ENCODE results near the gene SCAMP4.

SCAMP4 gene, protein sequence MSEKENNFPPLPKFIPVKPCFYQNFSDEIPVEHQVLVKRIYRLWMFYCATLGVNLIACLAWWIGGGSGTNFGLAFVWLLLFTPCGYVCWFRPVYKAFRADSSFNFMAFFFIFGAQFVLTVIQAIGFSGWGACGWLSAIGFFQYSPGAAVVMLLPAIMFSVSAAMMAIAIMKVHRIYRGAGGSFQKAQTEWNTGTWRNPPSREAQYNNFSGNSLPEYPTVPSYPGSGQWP

DNA sequence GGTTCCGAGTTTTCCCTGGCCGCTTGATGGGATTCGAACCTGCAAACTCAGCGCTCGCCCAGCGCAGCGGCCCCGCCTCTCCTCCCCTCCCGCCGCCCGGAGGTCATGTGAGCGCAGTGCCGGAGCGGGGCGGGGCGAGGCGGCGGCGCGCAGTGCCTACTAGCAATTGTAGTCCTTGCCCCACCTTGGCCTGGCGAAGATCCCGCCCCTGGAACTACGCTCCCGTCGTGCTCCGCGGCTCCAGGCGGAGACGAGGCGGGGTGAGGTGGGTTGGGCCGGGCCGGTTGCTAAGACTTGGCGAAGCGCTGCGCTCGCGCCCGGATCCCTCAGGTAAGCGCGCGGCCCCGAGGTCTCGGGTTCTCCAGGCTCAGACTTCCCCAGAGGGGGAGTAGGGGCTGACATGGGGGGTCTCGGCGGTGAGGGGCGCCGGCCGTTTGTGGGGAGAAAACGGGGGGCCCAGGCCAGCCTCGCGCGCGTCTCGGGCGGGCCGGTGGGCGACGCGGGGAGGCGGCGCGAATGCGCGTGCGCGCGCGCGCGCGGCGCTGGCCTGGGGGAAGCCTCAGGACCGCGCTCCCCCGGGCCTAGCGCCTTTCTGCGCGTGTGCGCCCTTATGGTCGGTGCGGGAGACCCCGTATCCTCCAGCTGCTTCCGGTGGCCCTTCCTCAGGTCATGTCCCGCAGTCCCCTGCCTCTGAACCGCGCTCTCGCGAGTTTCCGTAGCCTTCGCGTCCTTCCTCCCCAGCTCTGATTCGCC lies at the start of gene SCAMP4, which contains the start of gene ADAT3:
Gene SCAMP4, plus strand, starts transcription at position 290 of the 753 bp plus-strand sequence. CDS start 9,621 bp downstream, outside the sequence.
Gene ADAT3, plus strand, starts transcription at position 290 of the 753 bp plus-strand sequence. CDS start 6,649 bp downstream, outside the sequence.
- H3K4me3 ChIP-seq (ENCODE audit: low read depth, low read length), result peak within 1 kb of the TSS; percentile 72
- in situ Hi-C loops (cut with HindIII; ENCODE audit: low pct_ligation_motif_present, low sequenced_read_pairs), result no loop called here
- H3K36me3 ChIP-seq (replicated peaks), result no peaks in the 10 kb centered on the region
- H3K27ac ChIP-seq, result peak within 1 kb of the TSS; percentile 64
- TF ChIP-seq, protein P1, sequence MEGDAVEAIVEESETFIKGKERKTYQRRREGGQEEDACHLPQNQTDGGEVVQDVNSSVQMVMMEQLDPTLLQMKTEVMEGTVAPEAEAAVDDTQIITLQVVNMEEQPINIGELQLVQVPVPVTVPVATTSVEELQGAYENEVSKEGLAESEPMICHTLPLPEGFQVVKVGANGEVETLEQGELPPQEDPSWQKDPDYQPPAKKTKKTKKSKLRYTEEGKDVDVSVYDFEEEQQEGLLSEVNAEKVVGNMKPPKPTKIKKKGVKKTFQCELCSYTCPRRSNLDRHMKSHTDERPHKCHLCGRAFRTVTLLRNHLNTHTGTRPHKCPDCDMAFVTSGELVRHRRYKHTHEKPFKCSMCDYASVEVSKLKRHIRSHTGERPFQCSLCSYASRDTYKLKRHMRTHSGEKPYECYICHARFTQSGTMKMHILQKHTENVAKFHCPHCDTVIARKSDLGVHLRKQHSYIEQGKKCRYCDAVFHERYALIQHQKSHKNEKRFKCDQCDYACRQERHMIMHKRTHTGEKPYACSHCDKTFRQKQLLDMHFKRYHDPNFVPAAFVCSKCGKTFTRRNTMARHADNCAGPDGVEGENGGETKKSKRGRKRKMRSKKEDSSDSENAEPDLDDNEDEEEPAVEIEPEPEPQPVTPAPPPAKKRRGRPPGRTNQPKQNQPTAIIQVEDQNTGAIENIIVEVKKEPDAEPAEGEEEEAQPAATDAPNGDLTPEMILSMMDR (IDR thresholded peaks at IDR 0.05; ENCODE audit: low read depth, low read length, missing control alignments), result no peak
- no peaks in the 10 kb centered on the region for H3K27me3 ChIP-seq (replicated peaks)
- DNase-seq, result peak; percentile 98

DNA sequence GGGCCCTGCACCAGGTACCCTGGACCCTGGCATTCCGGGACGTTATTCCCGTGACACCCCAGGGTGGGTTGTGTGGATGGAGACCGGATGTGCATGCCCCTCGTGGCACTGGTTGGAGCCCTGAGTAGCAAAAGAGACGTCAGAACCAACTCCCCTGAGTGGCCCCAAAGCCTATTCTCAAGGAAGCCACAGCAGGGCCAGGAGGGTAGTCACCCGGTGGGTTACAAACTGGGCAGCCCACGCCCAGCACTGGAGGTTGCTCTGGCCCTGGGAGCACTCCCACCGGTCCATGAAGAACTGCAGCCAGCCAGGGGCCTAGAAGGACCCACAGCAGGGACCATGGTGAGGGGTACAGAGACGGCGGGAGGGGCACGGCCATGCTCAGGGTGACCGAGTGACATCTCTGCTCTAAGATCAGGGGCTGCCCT lies 49.4 kb upstream of the SCAMP4 start:
- peak overlapping the region; percentile 39 for H3K4me3 ChIP-seq (ENCODE audit: low read depth, low read length)

DNA sequence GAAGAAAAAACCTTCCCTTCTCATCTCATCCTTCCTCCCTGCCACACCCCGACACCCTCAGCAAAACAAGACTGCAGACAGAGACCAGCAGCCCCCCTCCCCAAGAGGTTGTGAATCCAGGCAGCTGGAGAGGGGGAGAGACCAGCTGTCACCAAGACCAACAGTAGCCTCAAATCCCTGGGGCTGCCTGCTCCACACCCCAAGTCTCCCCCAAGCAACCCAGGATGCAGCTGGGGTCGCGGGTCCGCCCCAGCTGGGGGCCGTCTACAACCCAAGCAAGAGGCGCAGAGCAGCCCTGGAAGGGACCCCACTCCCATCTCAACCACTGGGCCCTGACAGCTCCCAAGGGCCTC lies 48.9 kb upstream of the SCAMP4 start:
- Histone ChIP-seq H3K36me3 (replicated peaks) (peaks cover 3% of the 10 kb centered on the region), H3K27me3 (replicated peaks) (no peaks in the 10 kb centered on the region), H3K4me3 (ENCODE audit: low read depth, low read length) (peak overlapping the region; percentile 32), H3K27ac (peak overlapping the region; percentile 19)
- DNase-seq, result no peak
- in situ Hi-C loops (cut with HindIII; ENCODE audit: low pct_ligation_motif_present, low sequenced_read_pairs), result no loop called here
- TF ChIP-seq, protein P1 (IDR thresholded peaks at IDR 0.05; ENCODE audit: low read depth, low read length, missing control alignments), result no peak

More for the DNA sequence above, 49.4 kb upstream of the SCAMP4 start:
- H3K27ac ChIP-seq, result peak overlapping the region; percentile 52
- TF ChIP-seq, protein P1 (IDR thresholded peaks at IDR 0.05; ENCODE audit: low read depth, low read length, missing control alignments), result no peak
- in situ Hi-C loops (cut with HindIII; ENCODE audit: low pct_ligation_motif_present, low sequenced_read_pairs), result no loop called here
- no peak for DNase-seq
- H3K36me3 ChIP-seq (replicated peaks), result peaks cover 5% of the 10 kb centered on the region
- no peaks in the 10 kb centered on the region for H3K27me3 ChIP-seq (replicated peaks)

DNA sequence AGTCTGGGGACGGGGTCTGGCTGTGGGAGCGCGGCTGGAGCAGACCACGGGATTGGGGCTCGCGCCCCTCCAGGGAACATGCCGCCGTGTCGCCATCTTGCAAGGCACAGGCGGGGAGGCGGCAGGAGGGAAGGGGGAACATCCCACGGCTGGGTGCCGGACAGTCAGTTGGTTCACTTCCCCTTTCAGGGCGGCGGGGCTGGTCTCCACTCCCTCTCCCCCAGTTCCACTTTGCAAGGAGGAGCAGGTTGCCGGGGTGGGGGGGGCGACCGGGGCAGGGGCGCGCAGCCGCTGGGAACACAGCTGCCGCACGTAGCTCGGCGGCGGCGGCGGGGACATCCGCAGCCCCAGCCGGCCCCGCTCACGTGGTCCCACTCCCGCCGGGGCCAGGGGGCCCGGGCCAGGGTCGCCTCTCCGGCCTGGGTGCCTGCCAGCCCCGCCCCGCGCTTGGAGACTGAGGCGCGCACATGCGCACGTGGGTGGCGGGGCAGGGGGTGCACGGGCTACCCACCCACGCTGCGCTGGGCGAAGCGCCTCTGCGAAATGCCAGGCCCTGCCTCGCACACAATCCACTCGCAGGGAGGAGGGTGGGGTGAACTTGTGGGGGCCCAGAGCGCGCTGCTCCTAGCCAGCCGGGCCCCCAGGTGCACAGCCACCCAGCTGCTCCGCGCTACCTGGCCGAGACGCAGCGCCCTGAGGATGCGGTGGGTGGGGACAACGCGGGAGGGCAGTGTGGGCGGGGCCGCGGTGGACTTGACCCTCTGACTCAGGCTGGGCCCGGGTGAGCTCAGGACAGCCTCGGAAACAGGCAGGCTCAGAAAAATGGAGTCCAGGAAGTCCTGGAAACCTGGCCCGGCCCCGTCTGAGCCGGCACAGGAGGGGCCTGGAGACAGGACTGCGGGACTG lies 48.2 kb upstream of the SCAMP4 start:
- DNase-seq, result peak; percentile 60
- H3K4me3 ChIP-seq (ENCODE audit: low read depth, low read length), result peak overlapping the region; percentile 52
- H3K27ac ChIP-seq, result peak overlapping the region; percentile 31
- TF ChIP-seq, protein P1 (IDR thresholded peaks at IDR 0.05; ENCODE audit: low read depth, low read length, missing control alignments), result no peak
- in situ Hi-C loops (cut with HindIII; ENCODE audit: low pct_ligation_motif_present, low sequenced_read_pairs), result no loop called here
- peaks cover 3% of the 10 kb centered on the region for H3K36me3 ChIP-seq (replicated peaks)
- no peaks in the 10 kb centered on the region for H3K27me3 ChIP-seq (replicated peaks)

DNA sequence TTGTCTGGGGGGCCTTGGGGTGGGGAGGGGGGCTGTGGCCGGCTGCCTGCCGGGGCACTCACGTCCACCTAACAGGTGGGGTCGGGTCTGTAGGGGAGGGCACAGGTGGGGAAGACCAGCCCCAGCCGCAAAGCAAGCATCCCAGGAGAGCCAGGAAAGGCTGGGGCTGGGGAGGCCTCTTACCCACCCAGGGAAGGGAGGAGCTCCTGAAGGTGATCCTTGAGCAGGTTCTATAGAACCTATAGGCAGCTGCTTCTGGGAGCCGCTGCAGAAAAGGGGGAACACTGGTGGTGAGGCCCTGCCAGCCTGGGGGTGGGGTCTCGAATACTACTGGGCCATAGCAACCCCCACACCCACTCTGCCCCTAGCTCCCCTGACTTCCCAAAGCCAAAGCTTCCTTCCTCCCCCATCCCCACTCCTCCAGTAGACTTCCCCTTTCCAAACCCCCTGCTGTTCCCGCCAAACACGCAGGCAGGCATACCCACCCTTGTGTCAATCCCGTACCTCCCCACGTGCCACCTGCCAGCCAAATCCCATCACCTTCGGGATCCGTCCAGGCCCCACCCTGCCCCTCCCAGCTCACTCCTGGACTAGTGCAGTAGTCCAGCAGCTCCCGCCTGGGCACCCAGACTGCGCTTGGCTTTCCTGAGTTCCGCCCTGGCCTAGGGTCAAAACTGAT lies 47.4 kb upstream of the SCAMP4 start:
- TF ChIP-seq, protein P1 (IDR thresholded peaks at IDR 0.05; ENCODE audit: low read depth, low read length, missing control alignments), result no peak
- no peak for DNase-seq
- H3K36me3 ChIP-seq (replicated peaks), result peaks cover 3% of the 10 kb centered on the region
- H3K27ac ChIP-seq, result peak overlapping the region; percentile 31
- peak overlapping the region; percentile 52 for H3K4me3 ChIP-seq (ENCODE audit: low read depth, low read length)
- in situ Hi-C loops (cut with HindIII; ENCODE audit: low pct_ligation_motif_present, low sequenced_read_pairs), result no loop called here
- H3K27me3 ChIP-seq (replicated peaks), result no peaks in the 10 kb centered on the region

Measured in brain microvascular endothelial cell (primary cell).